ENCODE data around the gene RNASE13. TPM values are rescaled to one million over a fixed set of nuclear protein-coding genes. Genes with fewer than 3 reads are reported as not detected.

Gene RNASE13
- polyA plus RNA-seq, 1 experiment: not detected

DNA sequence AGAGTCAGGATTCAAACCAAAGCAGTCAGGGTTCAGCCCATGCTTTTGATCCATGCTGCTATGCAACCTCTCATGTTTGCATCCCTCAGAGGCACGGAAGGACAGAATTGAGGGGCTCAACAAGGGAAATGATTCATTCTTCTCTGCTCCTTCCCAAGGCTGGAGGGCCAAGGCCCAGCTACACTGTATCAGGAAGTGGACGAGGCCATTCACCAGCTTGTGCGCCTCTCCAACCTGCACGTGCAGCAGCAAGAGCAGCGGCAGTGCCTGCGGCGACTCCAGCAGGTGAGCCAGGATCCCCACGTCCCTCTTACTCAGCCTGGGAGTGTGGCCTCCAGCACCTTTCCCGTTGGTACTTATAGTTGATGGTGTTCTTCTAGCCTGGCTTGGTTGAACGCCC, 44.1 kb upstream of the RNASE13 start:
- Histone ChIP-seq H3K27ac (ENCODE audit: low read depth, low read length) (no peak overlapping the region), H3K9me3 (ENCODE audit: control insufficient read depth, insufficient read depth, low read length) (no peaks in the 10 kb centered on the region; the same call in 1 of the 2 replicates), H3K4me3 (ENCODE audit: low read depth, low read length) (no peak overlapping the region), H3K27me3 (ENCODE audit: control insufficient read depth, insufficient read depth, low read length) (no peaks in the 10 kb centered on the region)
- no peak for DNase-seq (ENCODE audit: low read depth, low spot score)
- ChIA-PET CTCF (interaction anchor here (1.2 to 9.0 kb wide), 4 partner anchors 13 to 64 kb away, joined by 3 to 128 read pairs (median 8); no protein-coding TSS in a partner anchor), POLR2A (no interaction called here)
- TF ChIP-seq, protein P1, sequence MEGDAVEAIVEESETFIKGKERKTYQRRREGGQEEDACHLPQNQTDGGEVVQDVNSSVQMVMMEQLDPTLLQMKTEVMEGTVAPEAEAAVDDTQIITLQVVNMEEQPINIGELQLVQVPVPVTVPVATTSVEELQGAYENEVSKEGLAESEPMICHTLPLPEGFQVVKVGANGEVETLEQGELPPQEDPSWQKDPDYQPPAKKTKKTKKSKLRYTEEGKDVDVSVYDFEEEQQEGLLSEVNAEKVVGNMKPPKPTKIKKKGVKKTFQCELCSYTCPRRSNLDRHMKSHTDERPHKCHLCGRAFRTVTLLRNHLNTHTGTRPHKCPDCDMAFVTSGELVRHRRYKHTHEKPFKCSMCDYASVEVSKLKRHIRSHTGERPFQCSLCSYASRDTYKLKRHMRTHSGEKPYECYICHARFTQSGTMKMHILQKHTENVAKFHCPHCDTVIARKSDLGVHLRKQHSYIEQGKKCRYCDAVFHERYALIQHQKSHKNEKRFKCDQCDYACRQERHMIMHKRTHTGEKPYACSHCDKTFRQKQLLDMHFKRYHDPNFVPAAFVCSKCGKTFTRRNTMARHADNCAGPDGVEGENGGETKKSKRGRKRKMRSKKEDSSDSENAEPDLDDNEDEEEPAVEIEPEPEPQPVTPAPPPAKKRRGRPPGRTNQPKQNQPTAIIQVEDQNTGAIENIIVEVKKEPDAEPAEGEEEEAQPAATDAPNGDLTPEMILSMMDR (IDR thresholded peaks at IDR 0.05; ENCODE audit: low read depth, low read length): no peak

DNA sequence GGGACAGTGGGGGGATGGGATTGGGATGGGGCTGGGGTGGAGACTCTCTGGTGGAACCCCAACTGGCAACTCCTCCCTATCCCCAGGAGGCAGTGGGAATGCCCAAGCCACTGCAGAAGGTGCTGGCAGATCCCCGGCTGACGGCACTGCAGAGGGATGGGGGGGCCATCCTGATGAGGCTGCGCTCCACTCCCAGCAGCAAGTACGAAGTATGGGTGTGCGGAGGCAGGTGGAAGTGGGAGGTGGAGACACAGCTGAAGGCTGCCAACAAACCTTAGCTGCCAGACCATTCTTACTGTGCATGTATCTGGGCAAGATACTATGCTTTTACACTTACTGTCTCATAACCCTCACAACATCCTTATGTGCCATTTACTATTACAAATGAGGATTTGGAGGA, 43.7 kb upstream of the RNASE13 start:
- H3K27ac ChIP-seq (ENCODE audit: low read depth, low read length): no peak overlapping the region
- no peaks in the 10 kb centered on the region for H3K9me3 ChIP-seq (ENCODE audit: control insufficient read depth, insufficient read depth, low read length)
- TF ChIP-seq, protein P1 (IDR thresholded peaks at IDR 0.05; ENCODE audit: low read depth, low read length): no peak
- no peak for DNase-seq (ENCODE audit: low read depth, low spot score)
- CTCF ChIA-PET: interaction anchor here (1.4 to 9.0 kb wide), 3 partner anchors 16 to 63 kb away, joined by 3 to 128 read pairs (median 4); no protein-coding TSS in a partner anchor
- no peak overlapping the region for H3K4me3 ChIP-seq (ENCODE audit: low read depth, low read length)
- no peaks in the 10 kb centered on the region for H3K27me3 ChIP-seq (ENCODE audit: control insufficient read depth, insufficient read depth, low read length)
- POLR2A ChIA-PET: no interaction called here

- Histone ChIP-seq H3K27ac (ENCODE audit: low read depth, low read length) (no peak overlapping the region), H3K27me3 (ENCODE audit: control insufficient read depth, insufficient read depth, low read length) (no peaks in the 10 kb centered on the region), H3K4me3 (ENCODE audit: low read depth, low read length) (no peak overlapping the region), H3K9me3 (ENCODE audit: control insufficient read depth, insufficient read depth, low read length) (no peaks in the 10 kb centered on the region)
- TF ChIP-seq, protein P1 (IDR thresholded peaks at IDR 0.05; ENCODE audit: low read depth, low read length): no peak
- ChIA-PET CTCF (interaction anchor here (1.4 to 9.0 kb wide), 3 partner anchors 16 to 62 kb away, joined by 3 to 128 read pairs (median 4); no protein-coding TSS in a partner anchor), POLR2A (no interaction called here)
- DNase-seq (ENCODE audit: low read depth, low spot score): no peak
Measured at GRCh38 chr14:21077672-21078071, 43.1 kb upstream of the RNASE13 start.

- Histone ChIP-seq H3K27ac (ENCODE audit: low read depth, low read length) (no peak overlapping the region), H3K9me3 (ENCODE audit: control insufficient read depth, insufficient read depth, low read length) (no peaks in the 10 kb centered on the region; the same call in 1 of the 2 replicates), H3K27me3 (ENCODE audit: control insufficient read depth, insufficient read depth, low read length) (no peaks in the 10 kb centered on the region), H3K4me3 (ENCODE audit: low read depth, low read length) (no peak overlapping the region)
- CTCF ChIA-PET: interaction anchor here (9.0 kb wide), 1 partner anchor 18 kb away, joined by 128 read pairs; no protein-coding TSS in a partner anchor
- DNase-seq (ENCODE audit: low read depth, low spot score): no peak
- POLR2A ChIA-PET: no interaction called here
- TF ChIP-seq, protein P1 (IDR thresholded peaks at IDR 0.05; ENCODE audit: low read depth, low read length): no peak
Measured at GRCh38 chr14:21075719-21076437, 41.3 kb upstream of the RNASE13 start.

Data from AG04450 (cell line).